ENCODE measurements around the gene DNPEP. TPM values are rescaled to one million over a fixed set of nuclear protein-coding genes. Genes with fewer than 3 reads are reported as not detected.

The DNPEP gene
- total RNA-seq, 1 experiment from 2014 or later = 60.9 TPM

- no peak overlapping the region for H2BK15ac ChIP-seq (ENCODE audit: low read depth, low read length)
- no peaks in the 10 kb centered on the region for H3K79me2 ChIP-seq (ENCODE audit: insufficient read depth, low read length)
- no peak overlapping the region for H4K91ac ChIP-seq (ENCODE audit: insufficient read length, low read depth, low read length)
- H3K79me1 ChIP-seq (ENCODE audit: insufficient read depth, low read depth, low read length, poor library complexity, severe bottlenecking) = no peaks in the 10 kb centered on the region
- H3K23me2 ChIP-seq (ENCODE audit: insufficient read length, low read depth, low read length, poor library complexity, severe bottlenecking) = peaks cover 8% of the 10 kb centered on the region
- H3K9me3 ChIP-seq (ENCODE audit: control insufficient read depth, low read depth, low read length) = no peaks in the 10 kb centered on the region
- no peaks in the 10 kb centered on the region for H4K20me1 ChIP-seq (ENCODE audit: control insufficient read depth, insufficient read depth, insufficient read length)
- no peak for TF ChIP-seq CTCF (conservative IDR thresholded peaks at IDR 0.05)
- no peak overlapping the region for H3K23ac ChIP-seq (ENCODE audit: insufficient read length, low read depth, low read length)
- H3K14ac ChIP-seq (ENCODE audit: insufficient read depth, low read length) = no peak overlapping the region
- H3K9ac ChIP-seq (ENCODE audit: extremely low read depth, insufficient read length, low read length) = no peak overlapping the region
- no peak overlapping the region for H3K18ac ChIP-seq (ENCODE audit: insufficient read length, low read depth, low read length)
- H3K4me1 ChIP-seq (ENCODE audit: insufficient read depth, low read length) = peaks cover 2% of the 10 kb centered on the region; the same call in 1 of the 2 replicates
- no peak overlapping the region for H3K4me2 ChIP-seq (ENCODE audit: insufficient read depth, insufficient read length, low read length)
- peaks cover 5% of the 10 kb centered on the region; the same call in 1 of the 2 replicates for H3K27me3 ChIP-seq (ENCODE audit: insufficient read depth, low read length)
- H3T11ph ChIP-seq (ENCODE audit: low read length) = no peak overlapping the region
- H3K36me3 Mint-ChIP-seq (ENCODE audit: insufficient read depth in 1 of 3, low read depth in 3 of 3) = no peaks in the 10 kb centered on the region
- no peak overlapping the region for H3K4me3 Mint-ChIP-seq
- H3K27ac Mint-ChIP-seq = no peak overlapping the region
- H4K5ac ChIP-seq (ENCODE audit: insufficient read length, low read depth, low read length) = no peak overlapping the region
- H2BK120ac ChIP-seq (ENCODE audit: low read depth, low read length, poor library complexity, severe bottlenecking) = no peak overlapping the region
- no peak overlapping the region for H4K8ac ChIP-seq (replicated peaks; ENCODE audit: insufficient read length, low read depth, low read length)
- H3K4me1 Mint-ChIP-seq = peaks cover 10 to 12% of the 10 kb centered on the region in 2 experiments
- no peak overlapping the region for H3K27ac ChIP-seq (ENCODE audit: insufficient read length, low read depth, low read length)
- no peak overlapping the region for H2BK20ac ChIP-seq (ENCODE audit: low read depth, low read length, poor library complexity, severe bottlenecking)
- no peak overlapping the region for H2BK12ac ChIP-seq (ENCODE audit: insufficient read length, low read depth, low read length)
- H3K27me3 Mint-ChIP-seq (ENCODE audit: low read depth) = peaks cover 28% of the 10 kb centered on the region
- no peak overlapping the region for H3K4ac ChIP-seq (ENCODE audit: low read depth, low read length)
- H2AK5ac ChIP-seq (ENCODE audit: insufficient read length, low read length) = no peak overlapping the region
- no CpG with 5 or more reads among the region's 5 CpGs for WGBS (ENCODE audit: extremely low coverage, insufficient read length, low lambda C conversion rate)
- no peak overlapping the region for H2BK5ac ChIP-seq (ENCODE audit: insufficient read length, low read length)
- H2AFZ ChIP-seq (ENCODE audit: low read length) = no peak overlapping the region
- H3K56ac ChIP-seq (ENCODE audit: insufficient read length, low read depth, low read length) = no peak overlapping the region
- no peak for DNase-seq
- H3K9me3 Mint-ChIP-seq = no peaks in the 10 kb centered on the region
Measured at GRCh38 chr2:219436491-219436890, 48.8 kb upstream of the DNPEP start.
